ENCODE data around the gene CLEC17A.
A peak's percentile ranks its signal among the peaks of the same experiment; 100 is the strongest.

CLEC17A gene

GRCh38 chr19:14571695-14572490, 11.0 kb upstream of the CLEC17A start, which contains the start of gene NDUFB7:
Gene NDUFB7, minus strand, starts transcription at chr19:14572066. Its CDS starts 66 bp downstream, at chr19:14572000.
- in situ Hi-C loops (cut with HindIII; ENCODE audit: low pct_ligation_motif_present, low sequenced_read_pairs): loop anchor here (10.0 kb wide), 1 partner anchor 113 kb away; no protein-coding TSS in a partner anchor
- peak within 1 kb of the TSS; percentile 62 for H3K27ac ChIP-seq
- peak; percentile 81 for TF ChIP-seq CTCF (IDR thresholded peaks at IDR 0.05; ENCODE audit: low read depth, low read length, missing control alignments)
- peak; percentile 92 for DNase-seq
- no peaks in the 10 kb centered on the region for H3K36me3 ChIP-seq (replicated peaks)
- H3K27me3 ChIP-seq (replicated peaks): no peaks in the 10 kb centered on the region
- H3K4me3 ChIP-seq (ENCODE audit: low read depth, low read length): peak within 1 kb of the TSS; percentile 99

GRCh38 chr19:14575428-14575980, 7.4 kb upstream of the CLEC17A start:
- TF ChIP-seq CTCF (IDR thresholded peaks at IDR 0.05; ENCODE audit: low read depth, low read length, missing control alignments): no peak
- Histone ChIP-seq H3K36me3 (replicated peaks) (no peaks in the 10 kb centered on the region), H3K4me3 (ENCODE audit: low read depth, low read length) (no peak overlapping the region), H3K27me3 (replicated peaks) (no peaks in the 10 kb centered on the region), H3K27ac (no peak overlapping the region)
- DNase-seq: no peak
- in situ Hi-C loops (cut with HindIII; ENCODE audit: low pct_ligation_motif_present, low sequenced_read_pairs): loop anchor here (10.0 kb wide), 1 partner anchor 109 kb away; no protein-coding TSS in a partner anchor

- H3K27me3 ChIP-seq (replicated peaks): no peaks in the 10 kb centered on the region
- no peak for TF ChIP-seq CTCF (IDR thresholded peaks at IDR 0.05; ENCODE audit: low read depth, low read length, missing control alignments)
- DNase-seq: no peak
- no peaks in the 10 kb centered on the region for H3K36me3 ChIP-seq (replicated peaks)
- in situ Hi-C loops (cut with HindIII; ENCODE audit: low pct_ligation_motif_present, low sequenced_read_pairs): loop anchor here (10.0 kb wide), 1 partner anchor 108 kb away; no protein-coding TSS in a partner anchor
- H3K27ac ChIP-seq: no peak overlapping the region
- no peak overlapping the region for H3K4me3 ChIP-seq (ENCODE audit: low read depth, low read length)
These were observed 6.5 kb upstream of the CLEC17A start for GRCh38 chr19:14576363-14576762.

GRCh38 chr19:14577264-14577663, 5.6 kb upstream of the CLEC17A start:
- Histone ChIP-seq H3K36me3 (replicated peaks) (no peaks in the 10 kb centered on the region), H3K27ac (no peak overlapping the region), H3K4me3 (ENCODE audit: low read depth, low read length) (no peak overlapping the region), H3K27me3 (replicated peaks) (no peaks in the 10 kb centered on the region)
- DNase-seq: no peak
- in situ Hi-C loops (cut with HindIII; ENCODE audit: low pct_ligation_motif_present, low sequenced_read_pairs): loop anchor here (10.0 kb wide), 1 partner anchor 108 kb away; no protein-coding TSS in a partner anchor
- no peak for TF ChIP-seq CTCF (IDR thresholded peaks at IDR 0.05; ENCODE audit: low read depth, low read length, missing control alignments)

GRCh38 chr19:14577885-14578427, 4.9 kb upstream of the CLEC17A start:
- Histone ChIP-seq H3K27ac (no peak overlapping the region), H3K27me3 (replicated peaks) (no peaks in the 10 kb centered on the region), H3K36me3 (replicated peaks) (no peaks in the 10 kb centered on the region), H3K4me3 (ENCODE audit: low read depth, low read length) (no peak overlapping the region)
- in situ Hi-C loops (cut with HindIII; ENCODE audit: low pct_ligation_motif_present, low sequenced_read_pairs): loop anchor here (10.0 kb wide), 1 partner anchor 107 kb away; no protein-coding TSS in a partner anchor
- no peak for DNase-seq
- no peak for TF ChIP-seq CTCF (IDR thresholded peaks at IDR 0.05; ENCODE audit: low read depth, low read length, missing control alignments)

Measured in brain microvascular endothelial cell (primary cell).